Stimulated activated CD8-positive, alpha-beta memory T cell treated with anti-CD3 and anti-CD28 coated beads, Interleukin-4, amount 100 ng/mL, for 48 hours (primary cell): Measurements from ENCODE around the gene ERO1B.

Source experiments
- DNase-seq: peaks from one replicate; pipeline ENCODE4 v3.0.0-alpha.2; 2020

The ERO1B gene

DNA sequence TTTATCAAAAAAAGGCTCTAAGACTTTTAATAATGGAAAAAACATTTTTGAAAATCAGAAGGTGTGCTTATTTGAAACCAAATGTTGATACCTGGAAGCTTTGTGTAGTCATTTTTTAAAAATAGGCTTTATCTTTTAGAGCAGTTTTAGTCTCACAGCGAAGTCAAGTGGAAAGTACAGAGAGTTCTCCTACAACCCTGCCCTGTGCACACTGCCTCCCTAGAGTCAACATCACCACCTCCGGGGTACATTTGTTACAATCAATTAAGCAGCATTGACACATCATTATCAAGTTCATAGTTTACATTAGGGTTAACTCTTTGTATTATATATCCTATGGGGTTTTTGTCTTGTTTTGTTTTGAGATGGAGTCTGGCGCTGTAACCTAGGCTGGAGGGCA lies 10.7 kb upstream of the ERO1B start:
- no peak for DNase-seq

DNA sequence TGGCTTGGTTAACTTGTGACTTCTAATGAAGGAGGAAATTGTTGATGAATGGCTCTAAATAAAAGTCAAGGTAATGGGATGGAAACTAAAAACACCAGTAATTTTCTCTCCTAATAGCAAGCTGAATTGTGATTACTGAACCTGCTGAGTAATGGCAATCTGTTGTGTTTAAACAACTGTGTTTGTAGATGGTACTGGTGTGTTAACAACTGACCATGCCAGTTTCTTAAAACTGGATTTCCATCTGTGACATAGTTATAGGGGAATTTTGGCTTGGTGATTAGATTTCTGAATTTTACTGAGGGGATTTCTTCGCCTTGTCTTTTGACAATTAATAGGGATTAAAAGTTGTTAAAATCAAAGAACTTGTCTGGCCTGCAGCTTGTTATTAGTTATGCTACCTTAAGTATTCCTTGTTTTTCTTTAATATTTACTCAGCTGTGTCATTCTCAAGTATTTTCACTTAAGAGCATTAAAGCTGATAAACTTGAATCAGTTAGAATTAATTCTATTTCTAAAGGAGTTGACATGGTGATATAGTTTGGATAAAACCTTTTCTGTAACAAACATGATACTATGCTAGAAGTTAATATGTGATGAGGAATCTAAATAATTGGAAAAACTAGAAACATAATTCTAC lies 7.9 kb upstream of the ERO1B start:
- no peak for DNase-seq

DNA sequence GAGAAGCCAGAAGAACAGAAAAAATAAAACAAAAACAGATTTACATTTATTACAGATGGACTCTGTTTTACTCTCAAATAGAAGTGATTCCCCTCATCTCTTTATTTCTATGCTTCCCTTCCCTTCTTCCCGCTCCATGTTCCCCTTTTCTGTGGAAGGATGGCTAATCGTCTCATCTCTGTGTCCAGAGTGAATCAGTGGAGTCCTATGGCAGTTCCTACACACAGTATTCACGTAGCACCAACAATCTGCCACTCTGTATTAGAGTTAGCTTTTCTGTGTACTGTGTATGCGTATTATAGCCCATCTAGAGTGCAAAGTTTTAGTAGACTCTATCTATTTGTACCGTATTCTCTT lies 6.8 kb upstream of the ERO1B start:
- no peak for DNase-seq

DNA sequence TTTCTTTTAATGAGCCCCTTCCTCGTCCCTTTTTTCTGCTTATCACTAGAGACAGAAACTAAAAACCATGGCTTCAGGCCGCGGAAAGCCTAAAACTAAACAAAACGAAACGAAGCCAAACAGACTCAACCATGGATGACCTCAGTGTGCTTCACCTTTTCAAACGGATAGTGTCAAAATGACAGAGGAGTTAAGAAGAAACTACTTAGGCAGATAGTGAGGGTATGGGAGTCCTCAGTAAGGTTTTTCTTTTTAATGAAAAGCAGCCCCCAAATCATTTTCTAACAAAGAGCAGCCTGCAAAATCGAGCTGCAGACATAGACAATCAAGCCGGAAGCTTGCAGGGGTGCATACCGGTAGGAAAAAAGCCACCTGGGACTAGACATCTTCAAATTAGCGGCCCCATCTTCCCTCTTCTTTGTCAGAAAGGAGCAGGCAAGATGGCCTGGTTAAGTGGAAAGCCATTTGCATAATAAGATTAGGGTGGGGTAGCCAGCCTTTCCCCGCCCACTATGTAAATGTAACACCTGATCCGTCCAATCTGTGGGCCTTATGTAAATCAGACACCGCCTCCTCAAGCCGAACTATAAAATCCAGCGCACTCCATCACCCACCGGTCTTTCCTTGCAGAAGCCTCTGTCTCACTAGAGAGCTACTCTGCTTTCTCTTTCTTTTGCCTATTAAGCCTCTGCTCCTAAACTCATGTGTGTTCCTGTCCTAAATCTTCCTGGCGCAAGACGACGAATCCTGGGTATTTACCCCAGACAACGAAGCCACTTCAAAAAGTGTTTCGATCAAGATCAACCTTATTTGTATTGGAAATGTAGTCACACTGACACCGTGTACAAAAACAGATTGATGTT lies 6.2 kb upstream of the ERO1B start:
- no peak for DNase-seq

DNA sequence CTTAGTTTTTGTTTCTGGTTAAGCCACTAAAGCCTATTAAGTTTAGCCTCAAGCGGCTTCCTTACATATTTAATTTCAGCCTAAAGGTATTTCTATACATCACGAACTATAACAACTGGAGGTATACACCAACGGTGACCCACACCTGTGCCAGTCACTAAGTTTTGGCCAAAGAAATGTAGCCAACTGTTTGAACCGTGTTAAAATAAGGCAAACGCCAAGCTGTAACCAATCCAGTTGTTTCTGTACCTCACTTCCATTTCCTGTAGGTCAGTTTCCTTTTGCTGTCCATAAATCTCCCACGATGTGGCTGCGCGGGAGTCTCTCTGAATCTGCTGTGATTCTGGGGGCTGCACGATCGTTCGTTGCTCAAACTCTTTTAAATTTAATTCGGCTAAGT lies 5.6 kb upstream of the ERO1B start:
- no peak for DNase-seq

DNA sequence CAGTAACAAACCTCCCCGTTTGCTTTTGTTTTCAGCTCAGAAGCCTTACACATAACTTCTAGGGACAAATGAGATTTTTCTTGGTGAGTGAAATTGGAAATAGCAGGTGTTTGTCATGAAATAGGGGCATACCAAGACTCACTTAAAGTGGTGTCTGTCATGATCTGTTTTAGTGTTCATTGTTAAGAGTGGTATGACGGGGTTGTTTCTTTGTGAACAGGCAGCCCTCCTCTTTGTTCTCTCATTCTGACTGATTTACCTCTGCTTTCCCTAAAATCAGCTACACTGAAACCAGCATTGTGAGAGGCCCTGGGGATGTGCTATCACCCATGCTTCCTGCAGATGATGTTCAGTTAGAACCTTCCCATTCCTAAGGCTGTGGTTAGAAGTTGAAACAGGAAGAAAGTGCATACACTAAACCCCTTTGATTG lies 2.5 kb upstream of the ERO1B start:
- peak; percentile 36 for DNase-seq

DNA sequence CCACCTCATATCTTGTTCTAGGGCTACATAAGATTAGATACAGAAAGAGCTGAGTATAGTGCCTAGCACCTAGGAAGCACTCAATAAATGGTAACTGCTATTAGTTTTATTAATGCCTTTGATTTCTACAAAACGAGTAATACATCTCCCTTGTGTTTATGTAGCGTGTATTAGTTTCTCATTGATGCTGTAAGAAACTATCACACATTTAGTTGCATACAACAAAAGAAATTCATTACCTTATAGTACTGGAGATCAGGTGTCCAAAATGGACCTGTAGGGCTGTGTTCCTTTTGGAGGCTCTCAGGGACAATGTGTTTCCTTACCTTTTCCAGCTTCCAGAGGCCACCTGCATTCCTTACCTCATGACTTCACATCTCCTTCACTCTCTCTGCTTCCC lies 961 bp upstream of the ERO1B start:
- no peak for DNase-seq

DNA sequence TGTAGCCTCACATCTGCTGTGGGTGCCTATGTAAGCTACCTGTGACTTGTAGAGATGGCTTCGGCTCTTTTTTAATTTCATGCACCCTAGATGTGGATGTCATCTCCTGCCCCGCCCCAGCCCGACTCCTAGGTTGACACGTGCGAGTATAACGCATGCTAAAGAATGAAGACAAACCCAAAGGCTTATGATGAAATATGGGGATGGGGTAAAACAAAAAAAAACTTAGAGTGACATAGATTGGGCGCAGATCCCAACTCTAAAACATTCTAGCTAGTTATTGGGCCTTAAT lies 613 bp upstream of the ERO1B start:
- DNase-seq, result peak; percentile 56

DNA sequence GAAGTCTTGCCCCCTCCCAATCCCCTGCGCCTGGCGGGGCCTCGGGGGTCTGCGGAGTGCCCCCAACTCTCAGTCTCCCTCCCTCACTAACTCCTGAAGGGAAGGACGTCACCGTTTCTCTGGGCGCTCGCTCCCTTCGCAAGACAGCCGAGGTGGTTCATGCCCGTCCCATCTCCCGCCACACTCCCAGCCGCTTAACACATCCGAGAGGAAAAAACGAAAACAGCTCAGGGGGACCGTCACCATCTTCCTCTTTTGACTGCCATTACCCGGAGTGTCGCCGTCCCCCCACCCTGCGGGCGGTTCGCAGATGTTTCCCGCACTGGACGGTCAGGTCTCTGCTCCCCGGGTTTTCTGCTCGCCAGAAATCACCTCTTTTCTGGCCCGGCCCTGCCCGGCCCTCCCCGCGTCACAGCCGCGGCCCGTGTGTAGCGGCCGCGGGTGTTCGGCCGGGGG lies 532 bp downstream of the ERO1B start:
- DNase-seq, result peak; percentile 45

DNA sequence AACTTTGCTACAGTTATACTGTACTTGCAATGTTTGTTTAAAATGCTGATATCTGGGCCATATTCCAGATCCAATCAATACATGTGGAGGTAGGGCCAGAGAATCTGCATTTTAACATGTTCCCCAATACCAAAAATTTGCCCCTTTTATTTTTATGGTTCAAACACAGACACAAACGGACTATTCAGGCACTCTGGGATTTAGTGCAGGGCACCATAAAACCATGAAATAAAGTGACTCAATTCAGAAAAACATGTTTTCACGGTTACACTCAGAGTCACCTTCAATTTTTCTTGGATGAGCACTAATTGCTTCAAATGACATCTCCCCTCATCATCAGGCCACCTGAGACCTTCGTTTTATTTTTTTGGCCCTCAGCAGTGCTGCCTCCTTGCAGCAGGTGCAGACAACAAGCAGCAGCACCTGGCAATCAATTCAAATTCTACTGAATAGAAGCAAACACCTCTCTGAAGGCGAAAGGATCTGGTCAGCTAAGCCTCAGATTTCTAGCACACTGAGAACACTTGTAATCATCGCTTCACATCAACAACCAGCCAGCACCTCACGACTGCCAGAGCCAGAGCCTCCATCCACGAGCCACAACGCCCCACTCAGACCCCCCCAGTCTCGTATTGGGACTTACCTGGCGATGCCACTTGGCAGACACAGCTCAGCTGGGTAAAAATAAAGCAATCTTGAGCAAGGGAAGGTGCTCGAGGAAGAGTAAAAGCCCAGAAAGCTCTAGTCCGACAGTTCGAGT lies 1.1 kb downstream of the ERO1B start:
- peak; percentile 44 for DNase-seq

DNA sequence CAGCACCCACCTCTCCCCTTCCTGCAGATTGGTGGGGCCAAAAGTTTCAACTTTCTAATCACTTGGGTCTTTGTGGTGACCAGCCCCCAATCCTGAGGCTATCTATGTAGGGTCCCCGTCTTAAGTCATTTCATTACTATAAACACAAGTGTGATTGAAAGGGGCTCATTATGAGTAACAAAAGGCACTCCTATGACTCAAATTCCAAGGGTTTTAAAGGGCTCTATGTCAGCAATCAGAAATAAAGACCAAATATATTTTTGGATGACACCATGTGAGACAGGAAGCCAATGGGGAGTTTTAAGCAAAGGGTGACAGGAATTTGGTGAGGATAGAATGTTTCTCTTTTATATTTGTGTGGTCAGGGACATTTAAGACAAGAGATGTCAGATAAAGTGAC lies 6.2 kb downstream of the ERO1B start:
- no peak for DNase-seq

DNA sequence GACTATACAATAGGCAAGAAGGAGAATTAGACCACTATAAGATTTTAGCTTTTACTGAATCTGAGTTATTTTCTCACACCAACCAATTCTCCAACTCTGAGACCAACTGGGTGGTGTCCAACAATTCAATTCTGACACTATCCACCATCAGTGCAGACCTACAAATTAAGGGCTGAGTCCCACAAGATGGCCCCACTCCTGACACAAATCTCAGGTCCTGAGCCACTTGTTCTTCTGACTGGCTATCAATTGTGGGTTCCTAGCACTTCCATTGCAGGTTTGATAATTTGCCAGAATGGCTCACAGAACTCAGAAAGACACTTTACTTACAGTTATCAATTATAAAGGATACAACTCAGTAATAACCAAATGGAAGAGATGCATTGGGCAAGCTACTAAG lies 6.7 kb downstream of the ERO1B start:
- no peak for DNase-seq

DNA sequence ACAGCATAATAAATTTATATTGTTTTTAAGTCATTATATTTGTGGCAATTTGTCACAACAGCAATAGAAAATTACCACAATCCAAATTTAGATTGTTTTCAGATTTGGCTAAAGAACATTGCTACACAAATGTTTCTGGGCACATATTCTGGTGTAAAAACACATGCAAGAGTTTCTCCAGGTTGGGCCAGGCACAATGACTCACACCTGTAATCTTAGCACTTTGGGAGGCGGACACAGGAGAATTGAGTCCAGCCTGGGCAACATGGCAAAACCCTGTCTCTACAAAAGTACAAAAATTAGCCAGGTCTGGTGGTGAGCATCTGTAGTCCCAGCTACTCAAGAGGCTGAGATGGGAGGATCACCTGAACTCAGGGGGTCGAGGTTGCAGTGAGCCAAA lies 8.4 kb downstream of the ERO1B start:
- no peak for DNase-seq

DNA sequence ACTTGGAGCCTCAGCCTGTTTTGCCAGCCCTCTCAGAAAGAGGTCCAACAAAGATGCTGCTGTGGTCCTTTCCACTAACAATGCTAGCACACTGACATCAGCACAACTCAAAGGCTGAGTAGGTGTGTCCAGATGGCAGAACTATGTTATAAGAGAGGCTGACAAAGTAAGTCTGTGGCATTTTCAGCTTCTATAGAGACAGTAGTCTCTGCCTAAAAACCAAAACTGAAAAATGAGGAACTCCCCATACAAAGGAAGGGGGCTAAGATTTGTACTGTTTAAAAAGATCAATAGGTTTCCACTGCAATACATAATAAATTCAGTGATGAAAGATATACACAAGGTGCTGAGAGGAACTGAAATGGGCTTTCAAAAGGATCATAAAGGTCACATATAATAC lies 12.3 kb downstream of the ERO1B start:
- no peak for DNase-seq

DNA sequence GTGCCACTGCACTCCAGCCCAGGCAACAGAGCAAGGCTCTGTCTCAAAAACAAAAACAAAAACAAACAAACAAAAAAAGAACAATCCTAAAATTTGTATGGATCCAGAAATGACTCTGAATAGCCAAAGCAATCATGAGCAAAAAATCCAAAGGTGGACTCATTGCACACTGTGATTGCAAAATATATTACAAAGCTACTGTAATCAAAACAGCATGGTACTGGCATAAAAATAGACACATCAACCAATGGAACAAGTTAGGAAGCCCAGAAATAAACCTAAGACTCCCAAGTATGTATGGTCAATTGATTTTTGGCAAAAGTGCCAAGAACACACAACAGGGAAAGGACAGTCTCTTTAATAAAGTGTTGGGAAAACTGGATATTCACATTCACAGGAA lies 19.9 kb downstream of the ERO1B start:
- no peak for DNase-seq

DNA sequence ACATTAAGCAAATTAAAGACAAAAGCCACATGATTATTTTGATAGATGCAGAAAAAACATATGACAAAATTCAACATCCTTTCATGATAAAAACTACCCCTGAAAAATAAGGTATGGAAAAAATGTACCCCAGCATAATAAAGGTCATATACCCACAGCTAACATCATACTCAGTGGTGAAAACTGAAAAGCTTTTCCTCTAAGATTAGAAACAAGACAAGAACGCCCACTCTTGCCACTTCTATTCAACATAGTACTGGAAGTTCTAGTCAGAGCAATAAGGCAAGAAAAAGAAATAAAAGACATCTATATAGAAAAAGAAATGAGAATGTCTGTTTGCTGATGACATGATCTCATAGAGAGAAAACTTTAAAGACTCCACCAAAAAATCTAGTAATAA lies 20.7 kb downstream of the ERO1B start:
- no peak for DNase-seq

DNA sequence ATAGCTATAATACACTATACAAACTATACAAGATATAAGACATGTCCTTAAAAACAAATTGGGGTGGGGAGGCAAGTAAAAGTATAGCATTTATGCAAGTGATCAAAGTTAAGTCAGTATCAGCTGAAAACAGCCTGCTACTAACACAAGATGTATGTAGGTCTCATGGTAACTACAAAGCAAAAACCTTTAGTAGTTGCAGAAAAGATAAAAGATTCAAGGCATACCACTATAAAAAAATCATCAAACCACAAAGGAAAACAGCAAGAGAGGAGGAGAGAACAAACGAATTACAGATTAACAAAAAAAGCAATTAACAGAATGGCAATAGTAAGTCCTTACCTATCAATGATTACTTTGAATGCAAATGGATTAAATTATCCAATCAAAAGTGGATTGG lies 22.7 kb downstream of the ERO1B start:
- no peak for DNase-seq

DNA sequence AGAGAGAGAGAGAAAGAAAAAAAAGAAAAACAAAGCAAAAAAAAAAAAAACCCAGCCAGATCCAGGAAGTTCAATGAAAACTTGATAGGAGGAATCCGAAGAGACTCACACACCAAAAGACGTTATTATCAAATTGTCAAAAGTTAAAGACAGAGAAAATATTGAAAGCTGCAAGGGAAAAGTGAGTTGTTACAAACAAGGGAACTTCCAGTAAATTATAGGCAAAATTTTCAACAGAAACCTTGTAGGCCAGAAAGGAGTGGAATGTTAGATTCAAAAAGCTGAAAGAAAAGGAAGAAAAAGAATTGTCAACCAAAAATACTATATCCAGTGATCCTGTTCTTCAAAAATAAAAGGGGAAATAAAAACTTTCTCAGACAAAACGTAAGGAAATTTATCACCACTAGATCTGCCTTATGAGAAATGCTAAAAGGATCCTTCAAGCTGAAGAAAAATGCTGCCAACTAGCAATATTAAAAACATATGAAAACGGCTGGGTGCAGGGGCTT lies 23.6 kb downstream of the ERO1B start:
- DNase-seq, result no peak

DNA sequence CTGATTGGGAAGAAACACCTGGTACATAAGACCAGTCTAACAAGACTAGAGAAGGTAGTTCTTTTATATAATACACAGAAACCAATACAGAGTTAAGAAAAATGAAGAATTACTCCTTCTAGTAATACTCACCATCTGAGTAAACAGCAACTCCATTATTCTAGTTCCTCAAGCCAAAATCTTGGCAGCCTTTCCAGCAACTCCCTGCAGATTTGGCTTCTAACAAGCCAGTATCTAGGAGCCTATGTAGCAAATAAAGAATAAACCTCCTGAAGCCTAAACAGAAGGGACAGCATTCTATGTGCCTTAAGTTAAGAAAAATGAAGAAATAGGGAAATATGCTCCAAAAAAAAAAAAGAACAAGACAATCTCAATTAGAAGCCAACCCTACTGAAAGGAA lies 24.5 kb downstream of the ERO1B start:
- DNase-seq, result no peak

DNA sequence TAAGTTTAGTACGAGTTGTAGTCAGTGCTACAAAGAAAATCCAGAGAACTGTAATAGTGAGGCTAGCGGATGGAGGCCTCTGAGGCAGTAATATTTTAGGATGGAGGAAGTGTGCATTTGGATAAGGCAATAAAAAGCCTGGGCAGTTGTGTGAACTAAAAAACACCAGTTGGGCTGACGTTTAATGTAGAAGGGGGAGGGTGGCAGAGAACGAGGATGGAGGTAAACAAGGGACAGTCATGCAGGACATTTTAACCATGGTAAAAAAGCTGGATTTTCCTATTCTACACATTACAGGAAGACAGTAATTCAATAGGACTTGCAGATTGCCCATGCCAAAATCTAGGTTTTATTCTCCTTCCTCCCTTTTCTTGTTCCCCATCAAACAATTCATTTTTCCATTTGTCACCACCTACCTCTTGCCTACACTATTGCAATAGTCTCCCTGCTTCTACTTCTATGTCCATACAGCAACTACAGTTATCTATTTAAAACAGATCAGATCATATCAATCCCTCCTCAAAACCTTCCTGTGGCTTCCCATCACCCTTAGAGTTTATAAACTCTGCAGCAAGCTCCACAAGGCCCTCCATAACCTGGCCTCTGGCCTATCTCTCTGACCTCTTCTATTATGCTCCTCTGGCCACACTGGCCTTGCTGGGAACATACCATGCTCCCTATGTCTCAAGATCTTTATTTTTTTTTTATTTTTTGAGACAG lies 27.7 kb downstream of the ERO1B start:
- DNase-seq, result no peak

DNA sequence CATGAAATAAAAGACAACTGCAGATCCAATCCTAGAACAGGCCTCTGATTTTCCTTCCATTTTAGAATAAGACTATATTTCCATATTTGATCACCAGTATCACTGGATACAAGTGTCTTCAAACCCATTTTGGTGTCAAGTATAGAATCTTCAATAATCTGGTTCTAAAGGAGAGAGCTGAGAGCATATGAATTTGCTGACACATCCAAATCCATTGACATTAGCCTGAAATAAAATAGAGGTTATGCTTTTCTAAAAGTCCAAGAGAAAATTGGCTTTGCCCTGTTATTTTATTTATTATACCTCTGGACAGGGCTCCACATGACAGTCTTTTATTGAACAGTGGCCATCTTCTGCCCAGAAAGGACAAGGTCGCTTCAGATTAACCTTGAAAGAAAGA lies 28.6 kb downstream of the ERO1B start:
- no peak for DNase-seq

DNA sequence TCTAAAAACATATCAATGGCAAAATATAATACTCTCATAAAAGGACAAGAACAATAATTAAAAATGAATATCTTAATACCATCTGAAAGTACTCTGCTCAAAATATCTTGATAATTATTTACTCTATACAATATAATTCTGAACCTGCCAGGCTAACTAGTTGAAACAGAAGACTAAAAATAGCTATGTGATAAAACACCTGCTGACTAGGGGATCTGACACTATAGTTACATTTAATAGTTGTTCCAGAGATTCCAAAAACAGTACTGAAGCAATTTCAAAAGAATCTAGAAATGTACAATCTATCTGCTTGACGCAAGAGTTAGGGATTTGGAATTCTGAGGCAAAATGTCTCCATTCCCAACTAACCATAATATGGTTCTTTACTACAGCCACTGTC lies 30.2 kb downstream of the ERO1B start:
- no peak for DNase-seq

DNA sequence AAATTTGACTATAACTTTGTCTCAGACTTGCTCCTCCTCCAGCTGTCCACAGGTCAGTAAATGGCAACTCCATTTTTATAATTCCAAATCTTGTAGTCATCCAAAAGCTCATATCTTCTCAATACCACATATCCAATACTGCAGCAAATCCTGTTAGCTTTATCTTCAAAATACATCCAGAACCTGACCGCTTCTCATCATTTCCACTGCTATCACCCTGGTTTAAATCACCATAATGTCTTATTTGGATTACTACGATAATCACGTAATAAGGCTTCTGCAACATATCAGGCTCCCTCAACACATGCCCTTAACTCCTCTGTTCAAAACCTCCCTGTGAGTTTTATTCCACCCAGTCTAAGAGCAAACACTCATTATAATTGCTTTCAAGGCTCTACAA lies 34.5 kb downstream of the ERO1B start:
- no peak for DNase-seq
